ENCODE results near the gene MOSPD3. TPM values are rescaled to one million over a fixed set of nuclear protein-coding genes. Genes with fewer than 3 reads are reported as not detected.

Gene MOSPD3
- total and polyA plus RNA-seq, 4 donors = 14.0 to 33.0 (median 17.1) TPM

DNA sequence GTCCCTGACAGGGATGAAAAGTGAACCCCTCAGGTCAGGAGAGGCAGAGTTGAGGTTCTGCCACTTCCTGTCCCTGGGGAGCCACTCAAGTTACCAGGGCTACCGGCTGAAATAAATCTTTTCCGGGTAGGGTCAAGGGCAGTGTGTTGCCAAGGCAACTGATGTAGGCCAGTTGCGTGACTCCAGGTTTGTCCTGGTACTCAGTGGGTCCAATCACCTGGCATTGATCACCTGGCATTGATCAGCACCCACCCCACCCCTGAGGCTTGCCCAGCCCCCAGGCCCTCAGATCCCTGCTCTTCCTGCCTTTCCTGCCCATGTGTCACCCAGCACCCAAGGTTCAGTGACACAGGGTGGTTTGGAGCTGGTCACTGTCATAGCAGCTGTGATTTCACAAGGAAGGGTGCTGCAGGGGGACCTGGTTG lies 44.6 kb upstream of the MOSPD3 start:
- intact Hi-C loops (cut with DNase I) = no loop called here
- DNase-seq = no peak
- Histone ChIP-seq H3K4me1 (ENCODE audit: control insufficient read depth in 1 of 2, insufficient read depth in 2 of 2, low read length in 2 of 2) (no peaks in the 10 kb centered on the region), H3K4me3 (ENCODE audit: low read length in 2 of 2) (no peak overlapping the region), H3K36me3 (ENCODE audit: control insufficient read depth in 1 of 2, insufficient read depth in 2 of 2, low read length in 1 of 2) (peaks cover 0 to 2% of the 10 kb centered on the region in 2 donors), H3K9me3 (ENCODE audit: control insufficient read depth, low read length) (no peaks in the 10 kb centered on the region), H3K27me3 (ENCODE audit: control insufficient read depth in 1 of 2, insufficient read depth in 2 of 2, low read length in 1 of 2) (no peaks in the 10 kb centered on the region), H3K27ac (ENCODE audit: low read depth in 1 of 2, low read length in 2 of 2) (no peak overlapping the region)
- no peak for ATAC-seq (ENCODE audit: low FRiP score)
- 42 to 53% methylated on average over 3 of the region's 3 CpGs for WGBS, 2 donors

DNA sequence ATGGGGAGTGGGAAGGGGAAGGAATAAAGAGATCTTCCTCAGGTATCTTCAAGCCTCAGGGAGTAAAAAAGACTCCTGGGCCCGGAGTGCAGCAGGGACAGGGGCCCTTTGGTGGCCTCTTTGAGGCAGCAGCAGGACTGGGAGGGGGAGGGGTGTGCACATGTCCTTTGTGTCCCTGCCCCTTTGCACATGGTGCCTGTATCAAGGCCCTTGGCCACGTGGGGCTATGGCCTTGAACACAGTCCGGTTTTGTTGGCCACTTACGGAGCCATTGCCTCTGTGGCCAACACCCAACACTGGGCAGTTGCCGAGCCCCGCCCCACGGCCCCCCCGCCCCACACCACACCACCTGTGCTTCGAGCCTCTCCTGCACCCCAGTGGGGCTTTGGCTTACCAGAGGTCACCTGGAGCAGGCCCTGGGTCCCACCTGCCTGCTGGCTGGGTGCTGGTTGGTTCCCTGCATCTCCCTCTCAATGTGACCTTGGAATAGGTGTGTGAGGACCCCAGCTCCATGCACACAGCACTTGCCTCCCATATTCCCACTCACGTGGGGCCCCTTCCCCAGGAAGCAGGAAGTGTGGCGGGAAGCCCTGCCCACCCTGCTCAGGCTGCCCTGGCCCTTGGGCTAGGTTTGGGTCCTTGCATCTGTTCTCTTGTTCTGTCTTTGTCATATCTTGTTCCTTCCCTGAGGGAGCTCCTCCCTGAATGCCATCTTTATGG lies 44.0 kb upstream of the MOSPD3 start:
- no peak for ATAC-seq (ENCODE audit: low FRiP score)
- no peak overlapping the region for H3K27ac ChIP-seq (ENCODE audit: low read depth in 1 of 2, low read length in 2 of 2)

DNA sequence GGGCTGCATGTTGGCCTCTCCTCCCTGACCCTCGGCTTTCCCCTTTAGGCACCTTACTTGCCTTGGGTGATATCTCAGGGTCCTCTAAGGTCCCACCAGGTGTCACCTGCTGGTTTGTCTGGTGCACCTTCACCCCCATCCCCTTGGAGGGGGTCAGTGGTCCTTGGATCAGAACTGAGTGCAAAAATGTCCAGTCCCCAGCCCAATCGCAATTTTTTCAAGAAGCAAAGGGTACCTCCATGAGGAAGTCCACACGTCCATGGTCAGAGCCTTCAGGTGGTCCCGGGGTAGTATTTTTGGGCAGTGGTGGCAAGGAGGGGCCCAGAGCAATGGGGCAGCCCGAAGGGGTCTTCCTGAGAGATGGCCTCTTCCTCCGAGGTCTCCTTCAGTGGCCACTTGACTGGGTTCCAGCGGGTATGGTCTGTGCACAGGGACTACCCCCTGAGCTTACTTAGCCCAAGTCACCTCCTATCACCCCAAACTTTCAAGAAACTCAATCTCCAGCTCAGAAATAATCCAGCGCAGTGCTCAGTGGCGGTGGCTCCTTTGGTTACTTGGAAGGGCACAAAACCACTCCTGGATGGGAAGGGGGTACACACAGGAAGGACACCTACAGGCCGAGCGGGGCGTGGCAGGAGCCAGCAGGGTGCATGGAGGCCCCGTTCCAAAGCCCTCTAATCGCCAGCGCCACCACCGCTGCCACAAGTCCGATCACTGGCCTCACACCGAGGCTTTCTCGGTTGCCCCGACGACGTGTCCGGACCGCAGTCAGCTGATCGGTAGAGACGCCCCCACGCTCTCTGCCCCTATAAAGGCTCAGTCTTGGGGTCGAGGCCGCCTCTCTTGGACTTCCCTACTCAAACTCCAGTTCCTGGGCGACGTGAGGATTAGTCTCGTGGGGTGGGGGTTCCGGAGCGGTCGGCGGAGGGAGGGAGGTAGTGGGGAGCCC lies 43.2 kb upstream of the MOSPD3 start:
- Histone ChIP-seq H3K4me1 (ENCODE audit: control insufficient read depth in 1 of 2, insufficient read depth in 2 of 2, low read length in 2 of 2) (no peaks in the 10 kb centered on the region), H3K36me3 (ENCODE audit: control insufficient read depth in 1 of 2, insufficient read depth in 2 of 2, low read length in 1 of 2) (no peaks in the 10 kb centered on the region), H3K27me3 (ENCODE audit: control insufficient read depth in 1 of 2, insufficient read depth in 2 of 2, low read length in 1 of 2) (no peaks in the 10 kb centered on the region), H3K27ac (ENCODE audit: low read depth in 1 of 2, low read length in 2 of 2) (no peak overlapping the region), H3K4me3 (ENCODE audit: low read length in 2 of 2) (no peak overlapping the region), H3K9me3 (ENCODE audit: control insufficient read depth, low read length) (no peaks in the 10 kb centered on the region)
- peak; percentile 71 to 86 for DNase-seq
- 23 to 25% methylated on average over 36 of the region's 36 CpGs for WGBS, 2 donors
- intact Hi-C loops (cut with DNase I) = no loop called here
- ATAC-seq (ENCODE audit: low FRiP score) = peak; percentile 43

More for the DNA sequence above, 44.0 kb upstream of the MOSPD3 start:
- no peaks in the 10 kb centered on the region for H3K27me3 ChIP-seq (ENCODE audit: control insufficient read depth in 1 of 2, insufficient read depth in 2 of 2, low read length in 1 of 2)
- H3K9me3 ChIP-seq (ENCODE audit: control insufficient read depth, low read length) = no peaks in the 10 kb centered on the region
- H3K36me3 ChIP-seq (ENCODE audit: control insufficient read depth in 1 of 2, insufficient read depth in 2 of 2, low read length in 1 of 2) = no peaks in the 10 kb centered on the region
- DNase-seq = peak in 1 of 2 donors; percentile 43
- intact Hi-C loops (cut with DNase I) = no loop called here
- no peaks in the 10 kb centered on the region for H3K4me1 ChIP-seq (ENCODE audit: control insufficient read depth in 1 of 2, insufficient read depth in 2 of 2, low read length in 2 of 2)
- no peak overlapping the region for H3K4me3 ChIP-seq (ENCODE audit: low read length in 2 of 2)
- WGBS, 2 donors = 80 to 88% methylated on average over 9 to 11 of the region's 11 CpGs

DNA sequence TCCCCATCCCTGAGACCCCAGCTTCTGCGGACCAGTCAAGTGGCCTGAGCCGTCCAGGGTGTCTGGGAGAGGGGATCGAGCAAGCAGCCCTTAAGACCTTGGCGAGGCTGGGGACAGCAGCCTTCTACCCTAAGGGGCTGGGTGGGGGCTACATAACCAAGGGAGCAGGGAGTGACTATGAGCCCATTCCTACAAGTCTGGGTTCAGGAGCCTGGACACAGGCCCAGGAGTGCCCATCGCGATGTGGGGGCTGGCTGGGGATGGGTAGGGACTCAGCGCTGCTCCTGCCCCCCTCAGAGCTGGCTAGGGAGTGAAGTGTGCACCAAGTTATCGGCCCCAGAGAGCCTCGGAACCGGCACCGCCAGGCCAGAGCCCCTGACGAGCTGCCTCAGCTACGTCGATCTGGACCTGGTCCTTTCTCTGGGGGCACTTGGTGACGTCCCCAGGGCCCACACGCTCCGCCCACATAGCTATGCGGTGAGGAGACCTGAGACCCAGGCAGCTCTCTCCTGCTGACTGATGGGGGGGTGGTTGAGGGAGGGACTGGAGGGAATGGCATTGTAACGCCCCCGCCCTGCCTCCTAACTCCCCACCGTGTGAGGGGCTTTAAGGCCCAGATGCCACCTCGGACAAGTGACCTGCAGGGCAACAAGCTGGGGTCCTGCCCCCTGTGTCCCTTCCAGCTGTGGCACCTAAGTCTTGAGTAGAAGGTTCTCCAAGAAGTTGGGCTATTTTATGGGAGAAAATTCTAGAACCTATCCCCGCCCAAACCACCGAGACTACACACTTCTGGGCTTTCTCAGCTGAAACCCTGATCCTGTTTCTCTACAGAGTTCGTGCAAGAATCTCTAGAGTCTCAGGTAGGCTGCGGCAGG lies 41.1 kb upstream of the MOSPD3 start:
- 70 to 71% methylated on average over 26 of the region's 26 CpGs for WGBS, 2 donors
- Histone ChIP-seq H3K36me3 (ENCODE audit: control insufficient read depth in 1 of 2, insufficient read depth in 2 of 2, low read length in 1 of 2) (no peaks in the 10 kb centered on the region), H3K4me3 (ENCODE audit: low read length in 2 of 2) (no peak overlapping the region), H3K27ac (ENCODE audit: low read depth in 1 of 2, low read length in 2 of 2) (no peak overlapping the region), H3K9me3 (ENCODE audit: control insufficient read depth, low read length) (no peaks in the 10 kb centered on the region), H3K27me3 (ENCODE audit: control insufficient read depth in 1 of 2, insufficient read depth in 2 of 2, low read length in 1 of 2) (no peaks in the 10 kb centered on the region), H3K4me1 (ENCODE audit: control insufficient read depth in 1 of 2, insufficient read depth in 2 of 2, low read length in 2 of 2) (no peaks in the 10 kb centered on the region)
- peak in 1 of 2 donors; percentile 45 for DNase-seq
- ATAC-seq (ENCODE audit: low FRiP score) = no peak
- intact Hi-C loops (cut with DNase I) = no loop called here

DNA sequence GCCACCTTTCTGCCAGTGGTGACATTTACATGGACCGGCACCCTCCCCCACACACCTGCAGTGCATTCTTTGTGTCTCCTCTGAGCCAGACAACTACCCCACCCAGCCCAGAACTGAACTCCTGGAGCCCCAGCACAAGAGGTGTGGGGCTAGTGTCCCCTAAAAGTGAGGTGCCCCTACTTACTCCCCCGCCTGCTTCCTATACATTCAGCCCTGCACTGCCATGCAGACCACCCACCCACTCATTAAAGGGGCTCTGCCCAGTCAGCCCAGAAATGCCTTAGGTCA lies 40.6 kb upstream of the MOSPD3 start:
- ATAC-seq (ENCODE audit: low FRiP score) (no peak), DNase-seq (no peak)
- 91 to 99% methylated on average over 2 of the region's 2 CpGs for WGBS, 2 donors
- Histone ChIP-seq H3K4me1 (ENCODE audit: control insufficient read depth in 1 of 2, insufficient read depth in 2 of 2, low read length in 2 of 2) (no peaks in the 10 kb centered on the region), H3K9me3 (ENCODE audit: control insufficient read depth, low read length) (no peaks in the 10 kb centered on the region), H3K27me3 (ENCODE audit: control insufficient read depth in 1 of 2, insufficient read depth in 2 of 2, low read length in 1 of 2) (no peaks in the 10 kb centered on the region), H3K4me3 (ENCODE audit: low read length in 2 of 2) (no peak overlapping the region), H3K36me3 (ENCODE audit: control insufficient read depth in 1 of 2, insufficient read depth in 2 of 2, low read length in 1 of 2) (peaks cover 0 to 2% of the 10 kb centered on the region in 2 donors), H3K27ac (ENCODE audit: low read depth in 1 of 2, low read length in 2 of 2) (no peak overlapping the region)
- intact Hi-C loops (cut with DNase I) = no loop called here

DNA sequence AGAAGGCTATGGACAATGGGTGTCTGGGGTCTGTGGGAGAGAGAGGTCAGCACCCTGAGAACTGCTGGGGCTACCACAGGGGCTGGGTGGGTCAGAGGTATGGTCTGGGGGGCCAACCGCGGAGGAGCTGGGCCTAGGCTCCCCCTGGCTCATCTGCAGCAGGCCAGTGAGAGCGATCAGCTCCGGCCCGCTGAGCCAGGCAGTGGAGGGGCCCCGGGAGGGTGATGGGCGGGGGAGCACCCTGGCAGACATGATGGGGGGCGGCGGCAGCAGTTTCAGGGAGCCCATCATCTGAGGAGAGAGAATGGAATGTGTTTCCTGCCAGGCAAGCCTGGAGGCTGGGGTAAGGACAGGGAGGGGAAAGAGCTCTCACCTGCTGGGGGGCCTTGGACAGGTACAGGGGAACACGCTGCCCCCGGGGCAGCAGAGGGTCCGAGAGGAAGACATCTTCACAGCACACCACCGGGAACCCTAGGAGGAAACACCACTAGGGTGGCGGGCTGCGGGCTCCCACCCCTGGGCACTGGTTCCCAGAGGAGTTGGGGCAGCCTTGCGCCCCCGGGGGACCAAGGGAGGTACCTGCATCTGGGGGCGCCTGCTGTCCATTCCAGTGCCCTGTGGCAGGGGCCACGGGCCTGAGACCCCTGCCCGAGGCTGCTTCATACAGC lies 39.9 kb upstream of the MOSPD3 start:
- Histone ChIP-seq H3K4me1 (ENCODE audit: control insufficient read depth in 1 of 2, insufficient read depth in 2 of 2, low read length in 2 of 2) (no peaks in the 10 kb centered on the region), H3K9me3 (ENCODE audit: control insufficient read depth, low read length) (no peaks in the 10 kb centered on the region), H3K27me3 (ENCODE audit: control insufficient read depth in 1 of 2, insufficient read depth in 2 of 2, low read length in 1 of 2) (no peaks in the 10 kb centered on the region), H3K4me3 (ENCODE audit: low read length in 2 of 2) (no peak overlapping the region), H3K27ac (ENCODE audit: low read depth in 1 of 2, low read length in 2 of 2) (no peak overlapping the region), H3K36me3 (ENCODE audit: control insufficient read depth in 1 of 2, insufficient read depth in 2 of 2, low read length in 1 of 2) (peaks cover 0 to 2% of the 10 kb centered on the region in 2 donors)
- intact Hi-C loops (cut with DNase I) = no loop called here
- ATAC-seq (ENCODE audit: low FRiP score) = no peak
- no peak for DNase-seq
- WGBS, 2 donors = 86 to 88% methylated on average over 17 to 20 of the region's 20 CpGs

DNA sequence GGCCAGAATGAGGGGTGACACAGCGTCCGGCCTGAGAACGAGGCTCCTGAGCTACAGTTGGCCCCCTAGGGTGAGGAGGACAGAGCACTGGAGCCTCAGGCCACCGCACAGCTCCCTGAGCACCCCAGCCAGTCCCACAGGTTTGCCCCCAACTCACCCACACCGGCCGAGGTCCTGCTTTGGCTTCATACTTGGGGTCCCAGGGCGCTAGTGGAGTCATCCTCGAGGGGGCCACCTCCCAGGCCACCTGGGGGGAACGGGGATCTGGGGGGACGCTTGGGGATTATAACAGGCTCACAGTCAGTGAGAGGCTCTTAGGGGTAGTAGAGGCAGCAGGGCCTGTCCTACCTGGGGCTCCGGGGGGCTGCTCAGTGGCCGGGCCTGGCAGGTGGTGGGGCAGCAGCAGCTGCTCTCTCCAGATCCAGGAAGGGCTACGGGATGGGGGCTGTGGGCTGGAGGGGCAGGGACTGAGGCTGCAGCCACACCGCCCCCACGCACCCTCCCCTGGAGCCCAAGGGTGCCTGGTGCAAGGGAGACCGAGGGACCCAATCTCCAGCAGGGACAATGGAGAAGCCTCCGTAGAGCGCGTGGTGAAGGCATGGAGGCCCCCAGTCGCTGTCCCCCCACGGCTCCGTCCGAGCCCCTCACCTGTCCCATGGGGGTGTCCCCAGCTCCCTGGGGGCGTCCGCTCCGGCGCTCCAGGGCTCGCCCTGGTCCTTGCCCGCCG lies 39.2 kb upstream of the MOSPD3 start:
- H3K27me3 ChIP-seq (ENCODE audit: control insufficient read depth in 1 of 2, insufficient read depth in 2 of 2, low read length in 1 of 2) = no peaks in the 10 kb centered on the region
- peaks cover 0 to 5% of the 10 kb centered on the region in 2 donors for H3K36me3 ChIP-seq (ENCODE audit: control insufficient read depth in 1 of 2, insufficient read depth in 2 of 2, low read length in 1 of 2)
- no peaks in the 10 kb centered on the region for H3K9me3 ChIP-seq (ENCODE audit: control insufficient read depth, low read length)
- H3K4me1 ChIP-seq (ENCODE audit: control insufficient read depth in 1 of 2, insufficient read depth in 2 of 2, low read length in 2 of 2) = no peaks in the 10 kb centered on the region
- WGBS, 2 donors = 94 to 95% methylated on average over 28 to 30 of the region's 30 CpGs
- ATAC-seq (ENCODE audit: low FRiP score) = no peak
- no peak overlapping the region for H3K27ac ChIP-seq (ENCODE audit: low read depth in 1 of 2, low read length in 2 of 2)
- intact Hi-C loops (cut with DNase I) = no loop called here
- H3K4me3 ChIP-seq (ENCODE audit: low read length in 2 of 2) = no peak overlapping the region
- peak in 1 of 2 donors; percentile 45 for DNase-seq

Data from aorta (tissue), 5 donors.